C4-2B (cell line): ENCODE results near the gene GALNT13.

Experiments
- CTCF ChIP-seq: fragments of 450-650 bp; conservative IDR thresholded peaks from 2 replicates; pipeline ENCODE4 v1.5.1; 2017; ENCODE audit warnings: mild to moderate bottlenecking
- ZFX ChIP-seq: fragments of 450-650 bp; IDR thresholded peaks from 2 replicates; pipeline ENCODE4 v1.6.1; 2017

GRCh38 chr2:154293864-154294263 is 422.1 kb downstream of the GALNT13 start:
- no peak for TF ChIP-seq CTCF
- no peak for TF ChIP-seq ZFX
